GM19438 (cell line): ENCODE data around the gene ERGIC1.
A peak's percentile ranks its signal among the peaks of the same experiment; 100 is the strongest.

Source experiments
- ATAC-seq: cut with Tn5 transposase; IDR thresholded peaks from one replicate; pipeline ENCODE4 v1.9.1; 2021; ENCODE audit warnings: low read depth; ENCODE audit not compliant: unreplicated experiment

The ERGIC1 gene

DNA sequence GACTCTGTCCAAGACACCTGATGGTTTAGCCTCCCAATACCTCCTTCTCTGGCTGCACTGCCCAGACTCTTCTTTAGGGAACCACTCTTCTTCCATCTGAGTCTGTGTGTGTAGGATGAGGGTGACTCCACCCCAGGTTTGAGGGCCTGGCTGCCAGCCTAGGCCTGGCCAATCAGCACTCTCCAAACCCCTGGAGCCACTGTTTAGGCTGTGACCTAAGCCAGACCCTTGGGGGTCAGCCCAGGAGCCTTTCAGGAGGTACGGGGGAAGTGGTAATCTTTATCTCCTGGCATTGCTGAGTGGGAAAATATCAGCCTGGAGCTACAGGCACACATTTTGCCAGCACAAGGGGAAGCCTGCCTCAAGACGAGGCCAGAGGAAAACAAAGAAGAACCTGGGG, 6.2 kb upstream of the ERGIC1 start:
- ATAC-seq: no peak

- no peak for ATAC-seq
These were observed 5.1 kb upstream of the ERGIC1 start for GRCh38 chr5:172828911-172829431.

DNA sequence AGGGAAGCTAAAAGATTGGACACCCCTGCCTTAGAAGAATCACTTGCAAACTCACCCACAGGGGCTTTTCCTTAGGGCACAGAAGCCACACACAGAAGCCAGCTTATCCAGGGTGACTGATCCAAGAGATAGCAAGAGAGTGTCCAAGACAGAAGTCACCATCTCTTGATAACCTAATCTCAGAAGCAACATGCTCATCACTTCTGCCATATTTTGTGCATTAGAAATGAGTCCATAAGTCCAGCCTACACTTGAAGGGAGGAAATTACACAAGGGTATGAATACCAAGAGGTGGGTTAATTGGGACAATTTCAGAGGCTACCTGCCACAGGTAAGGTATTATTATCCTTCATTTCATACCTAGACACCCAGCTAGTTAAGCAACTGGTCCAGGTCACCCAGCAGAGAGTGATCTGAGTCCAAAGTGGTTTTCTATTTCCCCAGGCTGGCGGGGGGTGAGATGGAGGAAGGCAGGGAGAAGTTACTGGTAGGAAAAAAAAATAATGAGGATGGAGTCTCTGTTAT, 3.7 kb upstream of the ERGIC1 start:
- ATAC-seq: no peak

DNA sequence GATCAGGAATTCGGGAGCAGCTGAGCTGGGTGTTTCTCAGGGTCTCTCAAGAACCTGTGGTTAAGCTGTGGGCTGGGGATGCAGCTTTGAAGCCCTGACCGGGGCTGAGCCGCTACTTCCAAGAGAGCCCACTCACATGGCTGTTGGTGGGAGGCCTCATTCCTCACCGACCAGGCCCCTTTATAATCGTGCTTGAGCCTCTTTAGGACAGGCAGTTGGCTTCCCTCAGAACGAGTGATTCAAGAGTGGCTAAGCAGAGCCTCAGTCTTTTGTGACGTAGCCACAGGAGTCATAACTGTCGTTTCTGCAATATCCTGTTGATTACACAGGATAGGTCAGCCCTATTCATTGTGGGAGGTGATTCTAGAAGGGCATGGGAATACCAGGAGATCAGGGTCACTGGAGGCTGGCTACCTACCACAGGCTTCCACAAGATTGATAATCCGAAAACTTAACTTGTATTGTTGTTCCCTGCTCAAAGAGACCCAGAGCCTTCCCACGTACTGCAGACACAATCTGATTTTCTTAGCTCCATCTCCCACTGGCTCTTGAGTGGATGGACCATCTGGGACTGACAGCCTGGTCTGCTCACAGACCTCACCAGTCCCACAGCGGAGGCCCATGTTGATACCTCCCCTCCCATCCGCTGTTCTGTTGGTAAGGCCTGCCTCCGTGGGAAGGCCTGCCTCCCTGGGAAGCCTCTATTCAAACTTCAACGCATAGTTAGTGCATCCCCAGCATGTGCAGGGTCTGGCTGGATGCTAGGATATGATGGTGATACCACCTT, 3.0 kb upstream of the ERGIC1 start:
- no peak for ATAC-seq

DNA sequence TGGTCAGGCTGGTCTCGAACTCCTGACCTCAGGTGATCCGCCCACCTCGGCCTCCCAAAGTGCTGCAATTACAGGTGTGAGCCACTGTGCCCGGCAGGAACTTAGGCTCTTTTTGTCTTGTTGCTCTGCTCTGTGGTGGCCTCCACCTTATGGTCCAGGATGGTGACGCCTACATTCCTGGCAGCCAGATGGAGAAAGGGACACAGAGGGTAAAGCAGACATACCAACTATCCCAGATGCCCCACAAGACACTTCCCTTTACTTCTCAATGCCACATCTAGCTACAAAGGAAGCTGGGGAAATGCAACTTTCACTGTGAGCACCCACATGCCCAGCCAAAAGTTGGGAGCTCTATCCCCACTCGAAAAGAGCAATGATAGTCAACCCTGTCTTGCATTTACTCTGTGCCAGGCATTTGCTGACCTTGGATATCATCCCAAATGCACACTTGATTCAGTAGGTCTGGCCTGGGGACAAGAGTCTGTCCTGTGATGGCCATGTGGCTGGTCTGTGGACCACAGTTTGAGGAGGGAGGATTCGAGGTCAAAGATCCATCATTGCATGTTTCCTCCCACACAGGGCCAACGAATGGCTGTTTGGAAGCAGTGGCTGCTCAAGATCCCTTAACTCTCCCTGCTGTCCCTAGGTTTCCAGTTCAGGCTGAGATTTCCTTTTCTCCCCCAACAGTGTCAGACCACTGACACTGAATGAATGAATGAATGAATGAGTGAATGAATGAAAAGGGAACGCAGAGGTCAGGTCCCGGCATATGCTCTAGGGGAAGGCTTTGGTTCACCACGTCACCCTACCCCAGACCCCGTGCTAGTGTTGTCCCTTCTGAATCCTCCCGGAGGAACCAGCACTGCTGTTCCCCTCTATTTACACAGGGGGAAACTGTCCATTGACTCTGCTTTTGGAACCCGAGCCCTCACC, 1.4 kb upstream of the ERGIC1 start:
- ATAC-seq: no peak

GRCh38 chr5:172833372-172833685, 722 bp upstream of the ERGIC1 start:
- no peak for ATAC-seq

DNA sequence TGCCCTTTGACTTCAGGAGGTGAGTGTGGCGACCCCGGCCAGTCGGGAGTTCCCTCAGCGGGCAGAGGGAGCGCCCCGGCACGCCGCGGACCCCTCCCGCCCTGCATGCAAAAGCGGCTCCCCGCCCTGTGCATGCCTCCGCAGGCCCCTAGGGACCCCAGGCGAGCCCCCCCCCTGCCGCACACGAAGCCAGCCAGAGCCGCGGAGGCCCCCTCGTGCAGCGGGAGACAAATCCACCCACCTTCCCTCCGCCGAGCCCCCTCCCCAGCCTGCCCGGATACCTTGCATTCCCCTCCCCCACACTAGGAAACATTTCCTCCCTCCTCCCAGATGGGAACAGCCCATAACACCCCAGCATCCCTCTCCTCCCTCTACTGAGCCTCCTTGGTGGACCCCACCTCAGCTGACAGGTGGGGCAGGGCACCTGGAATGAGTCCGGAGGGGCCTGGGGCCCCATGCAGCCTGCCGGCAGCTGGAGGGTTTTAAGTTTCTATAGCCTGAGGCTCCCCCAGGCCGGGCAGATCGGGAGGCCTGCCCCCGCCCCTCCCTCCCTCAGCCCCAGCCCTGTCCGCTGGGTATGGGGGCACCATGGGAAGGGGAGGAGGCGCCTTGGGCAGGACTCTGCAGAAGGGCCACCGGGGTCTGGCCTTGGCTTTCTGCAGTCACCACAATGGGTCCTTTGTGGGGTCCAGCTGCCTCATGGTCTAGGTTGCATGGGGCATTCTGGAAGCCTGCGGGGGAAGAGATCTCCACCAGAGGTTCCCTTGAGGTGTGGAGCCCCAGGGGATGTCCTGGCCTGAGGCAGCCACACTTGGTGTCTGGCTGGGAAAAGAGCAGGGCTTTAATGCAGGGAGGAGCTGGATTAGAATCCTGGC, 601 bp downstream of the ERGIC1 start:
- peak; percentile 11 for ATAC-seq

GRCh38 chr5:172835290-172835993, 1.4 kb downstream of the ERGIC1 start:
- ATAC-seq: no peak

- no peak for ATAC-seq
These were observed 1.9 kb downstream of the ERGIC1 start for GRCh38 chr5:172835994-172836356.

DNA sequence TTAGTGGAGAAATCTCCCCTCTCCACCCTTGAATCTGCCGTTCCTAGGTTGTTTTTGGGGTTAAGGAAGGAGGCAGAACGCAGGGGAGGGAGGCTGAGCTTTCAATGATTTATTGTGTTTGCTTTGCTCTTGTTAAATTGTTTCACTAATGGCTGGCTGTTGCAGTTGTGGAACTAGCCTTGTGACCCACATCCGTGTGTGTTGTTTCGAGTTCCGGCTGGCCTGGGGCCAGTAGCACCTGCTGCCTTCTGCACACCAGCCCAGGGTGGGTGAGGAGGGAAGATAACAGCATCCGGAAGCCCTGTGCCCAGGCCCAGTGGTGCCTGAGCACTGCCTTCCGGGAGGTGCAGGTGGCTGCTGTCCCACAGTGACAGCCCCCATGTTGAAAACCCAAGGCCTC, 3.6 kb downstream of the ERGIC1 start:
- ATAC-seq: peak; percentile 81

GRCh38 chr5:172838151-172838875, 4.3 kb downstream of the ERGIC1 start:
- ATAC-seq: no peak

- ATAC-seq: no peak
These were observed 5.8 kb downstream of the ERGIC1 start for GRCh38 chr5:172839669-172840431.

GRCh38 chr5:172840432-172841154, 6.5 kb downstream of the ERGIC1 start:
- no peak for ATAC-seq

- ATAC-seq: no peak
These were observed 7.2 kb downstream of the ERGIC1 start for GRCh38 chr5:172841256-172841655.

DNA sequence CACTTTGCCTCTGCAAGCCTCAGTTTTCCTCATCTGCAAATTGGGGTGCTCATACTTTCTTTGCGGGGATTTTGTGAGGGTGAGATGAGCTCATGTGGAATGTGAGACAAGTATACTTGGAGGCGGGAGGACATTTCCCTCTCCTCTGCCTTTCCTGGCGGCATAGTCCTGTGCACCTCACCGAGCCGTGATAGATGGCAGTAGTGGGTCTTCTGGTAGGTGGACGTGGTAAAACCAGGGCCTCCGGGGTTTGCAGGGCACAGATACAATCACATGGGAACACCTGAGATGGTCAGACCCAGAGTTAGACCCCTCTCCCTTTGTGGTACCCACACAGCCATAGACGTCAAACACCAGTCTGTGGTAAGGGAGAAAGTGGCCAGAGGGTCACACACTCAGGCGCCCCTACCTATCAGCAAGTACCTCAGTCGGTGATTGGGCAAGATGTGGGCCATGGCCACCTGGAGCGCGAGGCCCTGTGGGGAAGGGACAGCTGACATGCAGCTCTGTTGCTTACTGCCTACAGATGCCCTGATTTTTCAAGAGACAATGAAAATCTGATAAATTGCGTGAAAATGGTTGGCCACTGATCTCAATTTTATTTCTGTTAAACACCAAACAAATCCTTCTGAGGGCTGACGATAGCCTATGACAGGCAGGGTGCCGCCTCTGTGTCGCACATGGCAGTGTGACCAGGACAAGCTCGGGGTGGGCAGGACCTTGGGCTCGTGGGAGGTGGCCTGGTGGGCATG, 9.9 kb downstream of the ERGIC1 start:
- no peak for ATAC-seq

GRCh38 chr5:172844577-172844838, 10.5 kb downstream of the ERGIC1 start:
- no peak for ATAC-seq

DNA sequence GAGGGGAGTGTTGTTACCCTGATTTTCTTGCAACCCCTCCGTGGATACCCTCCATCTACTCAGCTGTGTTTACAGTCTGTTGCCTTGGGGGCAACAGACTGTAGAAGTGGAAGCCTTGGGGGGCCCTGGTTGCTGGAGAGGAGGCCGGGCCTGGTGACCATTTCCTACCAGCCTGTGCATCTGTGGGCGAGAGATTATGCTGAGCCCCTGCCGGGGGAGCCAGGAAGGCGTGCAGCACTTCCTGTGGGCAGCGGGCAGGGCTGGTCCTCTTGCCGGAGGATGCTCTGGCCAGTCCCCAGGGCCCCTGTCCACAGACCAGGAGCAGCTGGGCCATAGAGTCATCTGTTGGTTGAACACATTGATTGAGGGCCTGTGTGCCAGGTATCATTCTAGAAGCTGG, 11.1 kb downstream of the ERGIC1 start:
- ATAC-seq: no peak
